Stomach (tissue), 9 donors: ENCODE measurements around the gene CARF. TPM values are rescaled to one million over a fixed set of nuclear protein-coding genes. Genes with fewer than 3 reads are reported as not detected.
A peak's percentile ranks its signal among the peaks of the same experiment; 100 is the strongest.
"Not testable (repeated sequence)": the region's sequence is repeated elsewhere in the genome, so short reads cannot be mapped to it uniquely, and the experiment has no call there.

Experiments
- DNase-seq, 2 donors: peaks; one replicate each; pipeline versions ENCODE4 v3.0.0 to v3.0.0-alpha.2; 2013 to 2019
- H3K27ac ChIP-seq, 5 donors: fragments of 200-600 bp in 4 of 5; sonication (generic) in 4 of 5; one replicate each; pipeline ENCODE4 v1.5.1; 2013 to 2019; ENCODE audit warnings: mild to moderate bottlenecking in 1 of 5, moderate library complexity in 1 of 5
- H3K27me3 ChIP-seq, 3 donors: fragments of 200-600 bp; sonication (generic); one replicate each; pipeline ENCODE4 v1.5.1; 2017 to 2019; ENCODE audit warnings: mixed run types in 1 of 3
- H3K36me3 ChIP-seq, 4 donors: fragments of 200-600 bp; sonication (generic); 1 replicate in 3 of 4; 2 replicates in 1 of 4; pipeline ENCODE4 v1.5.1; 2016 to 2019
- H3K4me1 ChIP-seq, 4 donors: fragments of 200-600 bp; sonication (generic); one replicate each; pipeline ENCODE4 v1.5.1; 2016 to 2019
- H3K4me3 ChIP-seq, 4 donors: fragments of 200-600 bp; sonication (generic) in 3 of 4; one replicate each; pipeline ENCODE4 v1.5.1; 2016 to 2019; ENCODE audit warnings: mild to moderate bottlenecking in 1 of 4
- H3K9me3 ChIP-seq, 4 donors: fragments of 200-600 bp; sonication (generic); one replicate each; pipeline ENCODE4 v1.5.1; 2016 to 2019
- CTCF ChIP-seq, 7 experiments: fragments of 450-650 bp in 4 of 7; fragments of 200-600 bp in 3 of 7; sonication (generic) in 3 of 7; IDR thresholded peaks; one replicate each; pipeline ENCODE4 v1.5.1; 2016 to 2019; ENCODE audit warnings: antibody characterized with exemption in 7 of 7, control low read depth in 2 of 7, mild to moderate bottlenecking in 1 of 7
- EP300 ChIP-seq: sonication (generic); formaldehyde crosslinking; IDR thresholded peaks from one replicate; pipeline ENCODE4 v1.6.1; 2017; ENCODE audit warnings: antibody characterized with exemption
- POLR2A ChIP-seq, 4 donors: fragments of 450-650 bp; IDR thresholded peaks; one replicate each; pipeline ENCODE4 v1.6.1; 2016; ENCODE audit warnings: antibody characterized with exemption in 4 of 4, control low read depth in 2 of 4, mild to moderate bottlenecking in 1 of 4, moderate library complexity in 1 of 4
- POLR2AphosphoS5 ChIP-seq, 3 donors: sonication (generic); formaldehyde crosslinking; IDR thresholded peaks; one replicate each; pipeline ENCODE4 v1.6.1; 2016; ENCODE audit warnings: antibody characterized with exemption in 3 of 3
- WGBS, 5 donors: extraction: QIAGEN DNeasy Blood & Tissue Kit in 3 of 5; methylation state at CpG; one replicate each; pipeline versions ENCODE4 v1.1.5 to v1.1.7; 2013 to 2018; 5-methylcytosine and 5-hydroxymethylcytosine counted together
- intact Hi-C: fragments of 100-400 bp; cut with DNase I; formaldehyde crosslinking; loops from one replicate; pipeline ENCODE4 v1.15.1; 2023; ENCODE audit warnings: low total_unique reads
- polyA plus RNA-seq, 3 donors: library from polyadenylated mRNA; stranded (reverse); fragments of 200-250 nt; gene quantifications; one replicate each; pipeline ENCODE4 v1.2.3, GENCODE V29; 2013
- total RNA-seq, 5 donors: library from RNA; depleted of rRNA; stranded (reverse); fragments of >200 nt; gene quantifications; one replicate each; pipeline versions ENCODE4 v1.1.0 to v1.2.3, GENCODE V29; 2014 to 2016
- donor health status: healthy with polysubstance abuse.
- donor health status: Bipolar disorder and iron deficiency.
- donor health status: healthy.

The CARF gene
- total and polyA plus RNA-seq, 8 donors = 1.8 to 30.9 (median 20.1) TPM

- Histone ChIP-seq H3K9me3 (no peaks in the 10 kb centered on the region), H3K27me3 (no peaks in the 10 kb centered on the region), H3K4me3 (no peak overlapping the region), H3K4me1 (no peaks in the 10 kb centered on the region), H3K36me3 (peaks cover 0 to 48% (median 36%) of the 10 kb centered on the region in 4 donors), H3K27ac (no peak overlapping the region)
- intact Hi-C loops = no loop called here
- TF ChIP-seq CTCF (IDR thresholded peaks at IDR 0.05) = no peak
- no peak for TF ChIP-seq POLR2A (IDR thresholded peaks at IDR 0.05)
- TF ChIP-seq EP300 = no peak
- TF ChIP-seq POLR2AphosphoS5 (IDR thresholded peaks at IDR 0.05) = no peak
- DNase-seq = no peak
- WGBS, 5 donors = 82 to 89% (median 84%) methylated on average over 3 of the region's 3 CpGs
Observed at GRCh38 chr2:202982779-202983491, 70.9 kb downstream of the CARF start.

DNA sequence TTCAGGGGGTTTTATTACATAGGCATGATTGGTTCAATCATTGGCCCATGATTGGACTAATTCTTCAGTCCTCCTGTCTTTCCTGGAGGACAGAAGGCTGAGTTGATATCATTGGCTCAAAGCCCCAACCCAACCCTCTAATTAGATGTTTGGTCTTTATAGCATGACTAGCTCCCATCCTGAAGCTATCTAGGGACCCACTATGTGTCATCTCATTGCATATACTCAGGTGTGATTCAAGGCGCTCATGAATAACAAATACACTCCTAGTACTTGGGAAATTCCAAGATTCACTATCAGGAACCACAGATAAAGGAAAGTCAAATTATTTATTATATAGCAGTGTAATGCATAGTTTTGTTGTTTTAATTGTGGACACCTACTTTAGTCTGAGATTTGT, 77.7 kb downstream of the CARF start:
- Histone ChIP-seq H3K27ac (no peak overlapping the region), H3K4me1 (no peaks in the 10 kb centered on the region), H3K27me3 (no peaks in the 10 kb centered on the region), H3K36me3 (peaks cover 0 to 2% (median under 1%) of the 10 kb centered on the region in 4 donors), H3K9me3 (no peaks in the 10 kb centered on the region), H3K4me3 (no peak overlapping the region)
- intact Hi-C loops = no loop called here
- TF ChIP-seq POLR2A (IDR thresholded peaks at IDR 0.05) = no peak
- no peak for TF ChIP-seq EP300
- no peak for DNase-seq
- 92 to 100% (median 94%) methylated on average over 1 of the region's 1 CpG for WGBS, 5 donors

- H3K36me3 ChIP-seq = no peaks in the 10 kb centered on the region
- no peak for DNase-seq
- WGBS, 5 donors = 77 to 90% (median 86%) methylated on average over 3 of the region's 3 CpGs
- no peaks in the 10 kb centered on the region for H3K27me3 ChIP-seq
- intact Hi-C loops = no loop called here
- H3K27ac ChIP-seq = no peak overlapping the region
- H3K4me1 ChIP-seq = no peaks in the 10 kb centered on the region
- TF ChIP-seq POLR2A (IDR thresholded peaks at IDR 0.05) = no peak
- no peak for TF ChIP-seq CTCF (IDR thresholded peaks at IDR 0.05)
- TF ChIP-seq EP300 = no peak
- no peak for TF ChIP-seq POLR2AphosphoS5 (IDR thresholded peaks at IDR 0.05)
- H3K9me3 ChIP-seq = no peaks in the 10 kb centered on the region
- no peak overlapping the region for H3K4me3 ChIP-seq
Observed at GRCh38 chr2:202990501-202990900, 78.4 kb downstream of the CARF start.

- 46 to 65% (median 54%) methylated on average over 3 of the region's 3 CpGs for WGBS, 5 donors
- intact Hi-C loops, H3K36me3 ChIP-seq, H3K27ac ChIP-seq, H3K4me3 ChIP-seq, H3K4me1 ChIP-seq, DNase-seq, H3K27me3 ChIP-seq, H3K9me3 ChIP-seq: not testable (repeated sequence)
Observed at GRCh38 chr2:202997113-202997512, 85.0 kb downstream of the CARF start.

GRCh38 chr2:203002054-203002821, 90.2 kb downstream of the CARF start:
- peak in 1 of 2 donors; percentile 57 for DNase-seq
- Histone ChIP-seq H3K27me3 (no peaks in the 10 kb centered on the region), H3K27ac (no peak overlapping the region), H3K9me3 (no peaks in the 10 kb centered on the region), H3K36me3 (no peaks in the 10 kb centered on the region), H3K4me3 (no peak overlapping the region), H3K4me1 (no peaks in the 10 kb centered on the region)
- WGBS, 5 donors = 66 to 88% (median 74%) methylated on average over 3 of the region's 3 CpGs
- intact Hi-C loops = no loop called here
- TF ChIP-seq POLR2A (IDR thresholded peaks at IDR 0.05) = no peak
- no peak for TF ChIP-seq EP300
- TF ChIP-seq POLR2AphosphoS5 (IDR thresholded peaks at IDR 0.05) = peak in 1 of 3 donors; percentile 8
- TF ChIP-seq CTCF (IDR thresholded peaks at IDR 0.05) = no peak
